IPS-20b (cell line): ENCODE data around the gene LRP6.
"Not testable (repeated sequence)": the region's sequence is repeated elsewhere in the genome, so short reads cannot be mapped to it uniquely, and the experiment has no call there.

Experiments used
- H3K27ac ChIP-seq: one replicate; pipeline ENCODE4 v1.5.1; 2013; ENCODE audit warnings: low read length
- H3K27me3 ChIP-seq: 2 replicates; pipeline ENCODE4 v1.6.1; 2013; ENCODE audit warnings: mild to moderate bottlenecking, low read length, inconsistent platforms; ENCODE audit not compliant: insufficient read depth
- H3K36me3 ChIP-seq: 2 replicates; pipeline ENCODE4 v1.6.1; 2013; ENCODE audit warnings: low read depth, mild to moderate bottlenecking, inconsistent platforms, low read length, moderate library complexity; ENCODE audit not compliant: insufficient read depth
- H3K4me1 ChIP-seq: 2 replicates; pipeline ENCODE4 v1.6.1; 2013; ENCODE audit warnings: mild to moderate bottlenecking, control low read depth, inconsistent platforms, low read length, moderate library complexity; ENCODE audit not compliant: insufficient read depth
- H3K4me3 ChIP-seq: 2 replicates; pipeline ENCODE4 v1.5.1; 2013; ENCODE audit warnings: mild to moderate bottlenecking, low read length, inconsistent platforms
- H3K9ac ChIP-seq: 2 replicates; pipeline ENCODE4 v1.6.1; 2013; ENCODE audit warnings: low read depth, mild to moderate bottlenecking, inconsistent platforms, low read length, moderate library complexity
- H3K9me3 ChIP-seq: 2 replicates; pipeline ENCODE4 v1.6.1; 2013; ENCODE audit warnings: mild to moderate bottlenecking, low read depth, low read length, inconsistent platforms; ENCODE audit not compliant: insufficient read depth

LRP6 gene

DNA sequence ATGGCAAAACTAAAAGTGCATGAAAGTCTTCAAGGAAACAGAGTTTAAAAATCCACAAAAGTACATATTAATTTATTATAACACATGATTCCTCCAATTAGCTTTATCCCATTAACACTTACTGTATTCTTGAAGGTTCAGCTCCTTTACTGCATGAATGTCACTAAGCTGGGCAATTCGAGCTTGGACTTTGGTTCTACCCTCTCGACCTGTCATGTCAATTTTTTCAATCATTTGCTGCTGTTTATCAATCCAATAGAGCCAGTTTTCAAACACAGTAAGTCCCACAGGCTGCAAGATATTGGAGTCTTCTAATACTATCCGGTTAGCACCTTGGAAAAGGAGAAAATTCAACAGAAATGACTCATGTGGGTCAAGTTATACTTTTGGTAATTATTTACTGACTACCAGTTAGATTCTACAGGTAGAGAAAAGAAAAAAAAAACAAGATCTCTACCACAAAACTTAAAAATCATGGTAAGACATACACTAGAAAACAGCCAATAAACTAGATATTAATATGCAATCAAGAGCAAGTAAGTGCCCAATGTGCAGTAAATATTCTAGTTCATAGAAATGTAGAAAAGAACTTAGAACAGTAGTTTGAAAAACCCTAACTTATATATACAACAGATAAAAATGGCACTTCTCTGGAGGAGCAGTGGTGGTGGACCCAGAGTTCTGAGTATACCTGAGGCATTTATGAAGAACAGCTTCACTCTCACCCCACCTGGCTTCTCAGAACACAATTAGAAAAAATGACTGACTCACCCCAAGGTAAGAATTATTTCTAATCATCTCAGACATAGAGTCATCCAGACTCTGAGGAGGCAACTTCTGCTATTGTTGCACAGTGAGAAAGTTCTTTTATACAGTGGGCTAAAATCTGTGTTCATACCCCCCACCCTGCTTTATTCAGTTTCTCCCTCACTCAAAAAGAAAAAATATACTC is 128.4 kb downstream of the LRP6 start:
- H3K36me3 ChIP-seq, result peaks cover 51% of the 10 kb centered on the region
- H3K27ac ChIP-seq, result no peak overlapping the region
- H3K27me3 ChIP-seq, result no peaks in the 10 kb centered on the region
- H3K9me3 ChIP-seq, result no peaks in the 10 kb centered on the region
- no peak overlapping the region for H3K9ac ChIP-seq
- no peak overlapping the region for H3K4me3 ChIP-seq
- peaks cover 4% of the 10 kb centered on the region; the same call in 1 of the 2 replicates for H3K4me1 ChIP-seq

- Histone ChIP-seq H3K27me3 (no peaks in the 10 kb centered on the region), H3K9ac (no peak overlapping the region), H3K9me3 (no peaks in the 10 kb centered on the region), H3K4me1 (peaks cover 5% of the 10 kb centered on the region; the same call in 1 of the 2 replicates), H3K4me3 (no peak overlapping the region), H3K36me3 (peaks cover 67% of the 10 kb centered on the region), H3K27ac (no peak overlapping the region)
Measured at GRCh38 chr12:12133785-12134184, 133.1 kb downstream of the LRP6 start.

- no peak overlapping the region for H3K9ac ChIP-seq
- no peaks in the 10 kb centered on the region for H3K9me3 ChIP-seq
- H3K27ac ChIP-seq, result no peak overlapping the region
- H3K27me3 ChIP-seq, result no peaks in the 10 kb centered on the region
- peaks cover 67% of the 10 kb centered on the region for H3K36me3 ChIP-seq
- H3K4me1 ChIP-seq, result peaks cover 5% of the 10 kb centered on the region; the same call in 1 of the 2 replicates
- no peak overlapping the region for H3K4me3 ChIP-seq
Measured at GRCh38 chr12:12133259-12133658, 133.6 kb downstream of the LRP6 start.

DNA sequence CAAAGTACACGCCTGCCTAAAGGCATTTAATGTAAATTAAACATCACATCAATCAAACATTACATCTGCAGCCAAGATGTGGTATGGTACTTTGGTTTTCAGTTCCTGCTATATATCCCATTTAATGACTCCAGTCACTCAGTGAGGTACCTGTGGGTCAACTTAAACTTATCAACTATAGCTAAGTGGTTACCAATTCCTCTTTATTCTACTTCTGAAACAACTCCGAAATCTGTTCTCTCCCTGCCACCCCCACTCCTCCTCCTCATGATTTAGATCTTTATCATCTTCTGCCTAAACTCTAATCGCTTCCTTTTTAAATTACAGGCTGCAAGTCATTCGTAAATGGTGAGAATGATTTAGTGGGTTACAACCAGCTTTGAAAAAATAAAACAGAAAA is 138.2 kb downstream of the LRP6 start:
- H3K27ac ChIP-seq, result no peak overlapping the region
- H3K9ac ChIP-seq, result no peak overlapping the region
- H3K4me3 ChIP-seq, result no peak overlapping the region
- H3K9me3 ChIP-seq, result no peaks in the 10 kb centered on the region
- no peaks in the 10 kb centered on the region for H3K27me3 ChIP-seq
- peaks cover 86% of the 10 kb centered on the region for H3K36me3 ChIP-seq
- peaks cover 3% of the 10 kb centered on the region; the same call in 1 of the 2 replicates for H3K4me1 ChIP-seq

GRCh38 chr12:12127304-12127703 is 139.5 kb downstream of the LRP6 start:
- H3K27ac ChIP-seq, result no peak overlapping the region
- no peaks in the 10 kb centered on the region for H3K27me3 ChIP-seq
- no peaks in the 10 kb centered on the region for H3K9me3 ChIP-seq
- H3K4me3 ChIP-seq, result no peak overlapping the region
- H3K9ac ChIP-seq, result no peak overlapping the region
- peaks cover 92% of the 10 kb centered on the region for H3K36me3 ChIP-seq
- no peaks in the 10 kb centered on the region for H3K4me1 ChIP-seq

GRCh38 chr12:12126551-12126950 is 140.3 kb downstream of the LRP6 start:
- H3K9me3 ChIP-seq, result no peaks in the 10 kb centered on the region
- no peak overlapping the region for H3K4me3 ChIP-seq
- H3K4me1 ChIP-seq, result no peaks in the 10 kb centered on the region
- H3K27me3 ChIP-seq, result no peaks in the 10 kb centered on the region
- no peak overlapping the region for H3K9ac ChIP-seq
- H3K27ac ChIP-seq, result no peak overlapping the region
- peaks cover 93% of the 10 kb centered on the region for H3K36me3 ChIP-seq

DNA sequence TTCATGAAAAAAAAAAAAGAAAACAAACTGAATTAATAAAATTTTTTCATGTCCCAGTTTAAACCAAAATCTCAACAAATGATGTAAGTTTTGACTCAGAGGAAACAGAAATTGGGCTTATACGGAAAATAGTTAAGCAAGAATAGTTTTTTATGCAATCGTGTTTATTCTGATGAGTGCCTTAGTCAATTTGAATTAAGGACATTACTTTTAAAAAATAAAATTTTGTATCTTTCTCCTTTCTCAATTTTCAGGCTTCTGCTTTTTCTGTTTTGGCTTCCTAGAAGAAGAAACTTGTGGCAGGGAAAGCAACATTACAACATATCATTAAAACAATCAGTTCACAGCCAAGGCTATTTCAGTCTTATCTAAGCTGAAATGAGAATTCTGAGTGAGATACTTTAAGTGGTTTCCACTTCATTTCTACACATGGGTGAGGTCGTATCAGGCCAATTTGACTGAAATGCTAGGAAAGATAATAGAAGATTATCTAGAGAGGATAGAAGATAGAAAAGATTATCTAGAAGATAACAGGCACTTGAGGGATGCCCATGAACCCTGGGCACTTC is 143.7 kb downstream of the LRP6 start:
- Histone ChIP-seq H3K36me3 (peaks cover 90% of the 10 kb centered on the region), H3K4me3 (no peak overlapping the region), H3K27me3 (no peaks in the 10 kb centered on the region), H3K9me3 (no peaks in the 10 kb centered on the region), H3K9ac (no peak overlapping the region), H3K27ac (no peak overlapping the region), H3K4me1 (no peaks in the 10 kb centered on the region)

GRCh38 chr12:12121061-12121460 is 145.8 kb downstream of the LRP6 start:
- Histone ChIP-seq H3K4me1 (no peaks in the 10 kb centered on the region), H3K4me3 (no peak overlapping the region), H3K27me3 (no peaks in the 10 kb centered on the region), H3K27ac (no peak overlapping the region), H3K36me3 (peaks cover 70% of the 10 kb centered on the region), H3K9ac (no peak overlapping the region), H3K9me3 (no peaks in the 10 kb centered on the region)

DNA sequence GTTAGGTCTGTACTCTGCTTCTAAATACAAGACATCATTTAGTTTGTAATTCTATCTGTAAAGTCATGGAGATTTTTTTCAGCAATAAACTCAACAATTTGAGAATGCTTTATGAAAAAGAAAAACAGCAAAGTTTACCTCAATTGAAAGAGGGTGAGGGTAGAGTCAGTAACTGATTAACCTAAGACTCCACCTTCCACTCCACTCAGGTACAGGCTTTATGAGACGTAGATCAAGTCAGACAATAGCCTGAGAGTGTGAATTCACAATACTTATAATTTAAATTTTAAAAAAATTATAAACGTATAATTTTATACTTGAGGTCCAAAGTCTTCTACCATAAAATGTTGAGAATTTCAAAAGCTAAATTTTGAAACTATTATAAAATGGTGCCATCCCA is 150.2 kb downstream of the LRP6 start:
- H3K36me3 ChIP-seq, result peaks cover 33% of the 10 kb centered on the region
- no peak overlapping the region for H3K4me3 ChIP-seq
- H3K27ac ChIP-seq, result no peak overlapping the region
- no peak overlapping the region for H3K9ac ChIP-seq
- H3K4me1 ChIP-seq, result no peaks in the 10 kb centered on the region
- no peaks in the 10 kb centered on the region for H3K9me3 ChIP-seq
- no peaks in the 10 kb centered on the region for H3K27me3 ChIP-seq

DNA sequence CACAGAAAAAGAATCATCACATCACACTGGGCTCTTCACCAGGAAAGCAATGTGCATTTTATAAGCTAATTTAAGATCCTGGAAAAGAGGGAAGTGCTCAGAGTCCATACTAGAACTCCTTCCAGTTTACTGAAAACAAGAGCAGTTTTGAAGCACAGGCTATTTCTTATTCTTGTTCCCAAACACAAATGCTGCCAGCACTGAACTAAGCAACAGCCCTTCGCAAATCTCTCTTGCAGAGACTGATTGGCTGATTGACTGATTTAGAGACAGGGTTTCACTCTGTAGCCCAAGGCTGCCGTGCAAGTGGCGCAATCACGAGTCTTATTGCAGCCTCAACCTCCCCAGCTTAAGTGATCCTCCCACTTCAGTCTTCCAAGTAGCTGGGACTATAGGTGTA is 151.3 kb downstream of the LRP6 start:
- Histone ChIP-seq H3K27me3 (no peaks in the 10 kb centered on the region), H3K9ac (no peak overlapping the region)

GRCh38 chr12:12110923-12111555 is 155.8 kb downstream of the LRP6 start:
- H3K4me1 ChIP-seq, H3K9ac ChIP-seq, H3K27me3 ChIP-seq, H3K27ac ChIP-seq, H3K36me3 ChIP-seq, H3K9me3 ChIP-seq, H3K4me3 ChIP-seq: not testable (repeated sequence)

More for the DNA sequence above, 151.3 kb downstream of the LRP6 start:
- Histone ChIP-seq H3K36me3 (peaks cover 21% of the 10 kb centered on the region), H3K27ac (no peak overlapping the region), H3K4me3 (no peak overlapping the region), H3K4me1 (no peaks in the 10 kb centered on the region), H3K9me3 (no peaks in the 10 kb centered on the region)
